Measurements from ENCODE around the gene SLC39A11.

- TF ChIP-seq CTCF (conservative IDR thresholded peaks at IDR 0.05; ENCODE audit: low read length) (no peak), EZH2phosphoT487 (IDR thresholded peaks at IDR 0.05; ENCODE audit: borderline replicate concordance, low read depth, low read length) (no peak)
These were observed 443.8 kb downstream of the SLC39A11 start for GRCh38 chr17:72648702-72649101.

Data from OCI-LY7 (cell line).